HuH-7 (cell line): ENCODE measurements around the gene AADACL3.

Experiments
- DNase-seq: peaks from one replicate; pipeline ENCODE4 v3.0.0; 2011; ENCODE audit warnings: low spot score

Gene AADACL3

DNA sequence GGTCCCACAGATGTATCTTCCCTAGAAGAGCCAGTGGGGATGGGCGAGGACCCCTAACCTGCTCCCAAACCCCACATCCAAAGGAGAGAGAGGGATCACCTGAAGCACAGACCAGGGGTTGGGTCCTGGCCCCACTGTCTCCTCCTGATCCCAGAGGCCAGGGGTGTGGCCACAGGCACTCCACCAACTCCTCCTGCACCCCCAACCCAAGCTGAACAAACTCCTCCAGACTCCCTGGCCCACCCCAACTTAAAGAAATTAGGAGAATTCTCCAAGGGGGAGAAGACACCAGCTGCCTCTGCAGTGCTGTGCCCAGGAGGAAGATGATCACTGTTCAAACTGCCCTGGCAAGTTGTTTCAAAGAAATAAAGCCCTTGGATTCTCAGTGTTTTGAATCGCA is 53.1 kb downstream of the AADACL3 start:
- no peak for DNase-seq

DNA sequence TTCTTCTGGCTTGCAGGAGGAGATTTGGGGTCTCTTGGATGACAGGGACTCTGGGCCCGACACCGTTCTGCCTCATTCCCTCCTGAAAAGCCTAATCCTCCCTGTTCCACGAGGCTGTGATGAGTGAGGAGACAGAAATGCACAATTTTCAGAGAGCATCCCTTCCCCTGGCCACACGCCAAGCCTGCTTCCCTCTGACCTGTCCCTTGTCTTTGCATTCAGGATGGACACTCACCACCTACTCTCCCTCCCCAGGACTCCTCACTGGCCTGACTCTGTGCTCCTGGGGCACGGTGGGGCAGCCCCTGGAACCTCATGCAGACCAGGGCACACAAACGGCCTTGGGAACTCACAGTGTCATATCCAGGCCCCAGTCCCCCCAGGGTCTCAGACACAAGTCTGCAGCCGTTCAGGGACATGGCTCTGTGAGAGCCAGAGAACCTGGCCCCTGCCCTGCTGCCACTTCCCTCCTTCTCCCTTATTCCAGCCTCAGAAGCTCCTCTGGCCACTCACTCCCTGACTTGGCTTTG is 54.1 kb downstream of the AADACL3 start:
- no peak for DNase-seq

DNA sequence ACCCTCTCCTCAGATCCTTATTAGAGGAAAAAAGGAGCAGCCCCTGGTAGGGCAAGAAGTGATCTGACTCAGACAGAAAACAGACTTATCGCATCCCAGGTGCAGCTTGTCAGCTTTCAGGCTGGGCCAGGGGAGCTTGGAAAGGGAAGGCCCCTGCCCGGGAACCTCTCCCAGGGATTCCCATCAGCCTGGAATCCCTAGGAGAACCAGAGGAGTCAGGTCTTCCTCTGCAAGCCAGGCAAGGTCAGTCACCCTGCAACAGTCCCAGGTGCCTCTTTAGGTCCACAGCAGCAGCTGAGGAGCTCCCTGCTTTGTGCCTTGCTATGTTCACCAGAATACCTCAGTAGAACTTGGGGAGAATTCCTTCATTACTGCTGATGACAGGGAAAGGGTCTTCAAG is 54.7 kb downstream of the AADACL3 start:
- DNase-seq = no peak

DNA sequence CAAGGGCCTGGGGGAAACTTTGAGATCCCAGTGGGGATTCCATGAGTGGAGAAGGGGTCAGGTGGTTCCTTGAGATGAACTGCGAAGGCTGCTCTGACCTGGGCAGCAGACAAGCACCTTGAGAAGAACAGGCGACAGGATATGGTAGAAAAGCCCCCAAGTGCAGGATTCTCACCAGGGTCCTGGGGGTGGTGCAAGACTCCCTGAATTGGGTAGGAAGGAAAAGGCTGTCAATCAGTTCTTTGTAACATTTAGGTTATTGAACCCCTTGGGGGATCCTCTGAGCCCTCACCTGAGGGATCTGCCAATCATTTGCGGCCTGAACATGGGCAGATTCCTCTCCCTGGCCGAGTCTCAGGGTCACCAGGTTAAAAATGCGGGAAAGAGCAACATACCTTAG is 55.3 kb downstream of the AADACL3 start:
- DNase-seq = no peak

DNA sequence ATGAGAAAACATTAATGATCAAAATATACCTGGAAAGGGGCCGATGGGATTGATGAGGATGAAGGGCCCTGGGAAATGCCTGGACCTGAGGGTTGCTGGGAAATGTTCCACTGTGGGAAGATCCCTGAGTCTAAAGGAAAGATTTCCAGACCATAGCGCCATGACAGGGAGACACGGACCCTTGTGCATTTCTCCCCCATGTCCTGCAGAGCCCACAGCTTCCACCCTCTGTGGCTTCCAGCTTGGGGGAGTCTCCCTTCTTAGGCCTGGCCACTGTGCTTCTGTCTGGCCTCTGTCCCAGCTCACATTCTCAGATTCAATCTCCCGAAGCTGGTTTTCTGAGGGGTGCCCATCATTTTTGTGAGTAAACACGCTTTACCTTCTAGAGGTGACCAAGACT is 56.6 kb downstream of the AADACL3 start:
- no peak for DNase-seq

DNA sequence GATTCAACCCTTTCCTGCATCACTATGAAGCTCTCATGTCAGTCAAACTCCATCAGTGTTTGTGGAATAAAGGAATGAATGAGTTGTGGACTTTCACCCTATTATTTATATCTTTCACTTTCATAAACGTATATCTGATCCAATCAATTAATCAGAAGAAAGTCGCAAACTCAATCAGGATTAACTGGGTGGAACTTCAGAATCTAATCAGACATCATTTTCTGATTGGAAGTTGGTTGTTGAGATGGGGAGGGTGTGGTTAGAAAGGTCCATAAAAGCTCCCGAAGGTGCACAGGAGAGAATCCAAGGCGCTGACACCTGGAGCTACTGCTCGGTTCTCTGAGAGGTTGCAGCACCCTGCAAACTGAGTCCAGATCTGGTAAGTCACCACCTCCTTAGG is 57.5 kb downstream of the AADACL3 start, which contains the start of gene PRAMEF12:
Gene PRAMEF12, plus strand, starts transcription at position 301 of the 400 bp plus-strand sequence. CDS start 1,130 bp downstream, outside the sequence.
- DNase-seq = no peak

DNA sequence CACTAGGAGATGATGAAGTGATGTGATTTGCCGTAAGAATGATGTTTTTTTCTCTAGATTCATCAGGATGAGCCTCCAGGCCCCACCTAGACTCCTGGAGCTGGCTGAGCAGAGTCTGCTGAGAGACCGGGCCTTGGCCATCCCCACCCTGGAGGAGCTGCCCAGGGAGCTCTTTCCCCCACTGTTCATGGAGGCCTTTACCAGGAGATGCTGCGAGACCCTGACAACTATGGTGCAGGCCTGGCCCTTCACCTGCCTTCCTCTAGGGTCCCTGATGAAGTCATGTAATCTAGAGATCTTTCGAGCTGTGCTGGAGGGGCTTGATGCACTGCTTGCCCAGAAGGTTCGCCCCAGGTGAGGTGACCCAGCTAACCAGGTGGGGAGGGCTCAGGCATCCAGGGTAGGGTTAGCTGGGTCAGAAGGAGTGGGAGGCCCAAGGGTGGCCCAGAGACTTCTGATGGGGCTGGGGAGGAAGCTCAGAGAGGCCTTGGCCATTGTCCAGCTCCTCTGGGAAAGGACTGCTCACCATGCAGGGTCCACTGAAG is 59.0 kb downstream of the AADACL3 start:
- DNase-seq = no peak

DNA sequence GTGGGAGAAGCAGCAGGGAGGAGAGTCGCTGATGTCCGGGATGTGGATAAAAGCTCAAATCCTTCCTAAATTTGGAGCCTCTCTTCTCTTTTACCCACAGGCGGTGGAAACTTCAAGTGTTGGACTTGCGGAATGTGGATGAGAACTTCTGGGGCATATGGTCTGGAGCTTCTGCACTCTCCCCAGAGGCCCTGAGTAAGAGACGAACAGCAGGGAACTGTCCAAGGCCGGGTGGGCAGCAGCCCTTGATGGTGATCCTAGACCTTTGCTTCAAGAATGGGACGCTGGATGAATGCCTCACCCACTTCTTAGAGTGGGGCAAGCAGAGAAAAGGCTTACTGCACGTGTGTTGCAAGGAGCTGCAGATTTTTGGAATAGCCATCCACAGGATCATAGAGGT is 59.5 kb downstream of the AADACL3 start:
- no peak for DNase-seq

DNA sequence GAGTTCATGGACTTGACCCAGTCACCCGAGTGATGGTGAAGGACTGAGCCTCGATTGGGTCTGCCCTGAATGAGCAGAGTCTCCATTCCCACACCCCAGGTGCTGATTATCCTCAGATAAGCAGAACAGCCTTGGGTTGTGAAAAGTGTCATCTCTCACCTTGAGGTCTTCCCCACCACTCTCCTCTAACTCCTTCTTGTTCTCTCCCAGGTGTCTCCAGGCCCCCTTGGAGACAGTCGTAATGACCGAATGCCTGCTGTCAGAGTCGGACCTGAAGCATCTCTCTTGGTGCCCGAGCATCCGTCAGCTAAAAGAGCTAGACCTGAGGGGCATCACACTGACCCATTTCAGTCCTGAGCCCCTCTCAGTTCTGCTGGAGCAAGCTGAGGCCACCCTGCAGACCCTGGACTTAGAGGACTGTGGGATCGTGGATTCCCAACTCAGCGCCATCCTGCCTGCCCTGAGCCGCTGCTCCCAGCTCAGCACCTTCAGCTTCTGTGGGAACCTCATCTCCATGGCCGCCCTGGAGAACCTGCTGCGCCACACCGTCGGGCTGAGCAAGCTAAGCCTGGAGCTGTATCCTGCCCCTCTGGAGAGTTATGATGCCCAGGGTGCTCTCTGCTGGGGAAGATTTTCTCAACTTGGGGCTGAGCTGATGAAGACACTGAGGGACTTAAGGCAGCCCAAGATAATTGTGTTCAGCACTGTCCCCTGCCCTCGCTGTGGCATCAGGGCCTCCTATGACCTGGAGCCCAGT is 61.1 kb downstream of the AADACL3 start:
- no peak for DNase-seq
